Ascending aorta (tissue), 2 donors: ENCODE results near the gene UTS2R. TPM values are rescaled to one million over a fixed set of nuclear protein-coding genes. Genes with fewer than 3 reads are reported as not detected.

Source experiments
- DNase-seq, 2 donors: peaks; one replicate each; pipeline ENCODE4 v3.0.0-alpha.2; 2019; ENCODE audit warnings: low spot score in 2 of 2
- H3K27ac ChIP-seq, 2 donors: fragments of 200-600 bp; sonication (generic); one replicate each; pipeline ENCODE4 v1.5.1; 2016 to 2017; ENCODE audit warnings: mild to moderate bottlenecking in 1 of 2
- H3K27me3 ChIP-seq: fragments of 200-600 bp; sonication (generic); one replicate; pipeline ENCODE4 v1.5.1; 2017
- H3K36me3 ChIP-seq, 2 donors: fragments of 200-600 bp; sonication (generic); one replicate each; pipeline ENCODE4 v1.5.1; 2016
- H3K4me1 ChIP-seq, 2 donors: fragments of 200-600 bp; sonication (generic); one replicate each; pipeline ENCODE4 v1.5.1; 2016 to 2017; ENCODE audit warnings: mild to moderate bottlenecking in 1 of 2
- H3K4me3 ChIP-seq, 2 donors: fragments of 200-600 bp; sonication (generic); one replicate each; pipeline ENCODE4 v1.5.1; 2016 to 2017; ENCODE audit warnings: mild to moderate bottlenecking in 1 of 2
- H3K9me3 ChIP-seq, 2 donors: fragments of 200-600 bp; sonication (generic); one replicate each; pipeline ENCODE4 v1.5.1; 2016
- CTCF ChIP-seq, 3 experiments: fragments of 200-600 bp in 2 of 3; fragments of 450-650 bp in 1 of 3; sonication (generic) in 2 of 3; IDR thresholded peaks; one replicate each; pipeline ENCODE4 v1.5.1; 2016 to 2019; ENCODE audit warnings: antibody characterized with exemption in 3 of 3, mild to moderate bottlenecking in 1 of 3, moderate library complexity in 1 of 3
- intact Hi-C: fragments of 100-400 bp; cut with DNase I; formaldehyde crosslinking; loops from one replicate; pipeline ENCODE4 v1.15.1; 2023
- total RNA-seq: library from RNA; depleted of rRNA; stranded (reverse); fragments of >200 nt; gene quantifications from one replicate; pipeline ENCODE4 v1.1.0, GENCODE V29; 2016

Gene UTS2R
- total RNA-seq, 1 donor from 2014 or later: not detected

GRCh38 chr17:82388223-82388921 is 16.8 kb downstream of the UTS2R start:
- intact Hi-C loops: no loop called here
- TF ChIP-seq CTCF (IDR thresholded peaks at IDR 0.05): no peak
- no peaks in the 10 kb centered on the region for H3K9me3 ChIP-seq
- no peak overlapping the region for H3K27ac ChIP-seq
- H3K27me3 ChIP-seq: no peaks in the 10 kb centered on the region
- H3K4me1 ChIP-seq: peaks cover 18% of the 10 kb centered on the region in 2 donors
- no peak overlapping the region for H3K4me3 ChIP-seq
- H3K36me3 ChIP-seq: peaks cover 13 to 15% of the 10 kb centered on the region in 2 donors
- DNase-seq: no peak

- Histone ChIP-seq H3K9me3 (no peaks in the 10 kb centered on the region), H3K27me3 (no peaks in the 10 kb centered on the region), H3K4me1 (peaks cover 18% of the 10 kb centered on the region in 2 donors), H3K27ac (no peak overlapping the region), H3K36me3 (peaks cover 13 to 19% of the 10 kb centered on the region in 2 donors), H3K4me3 (no peak overlapping the region)
- TF ChIP-seq CTCF (IDR thresholded peaks at IDR 0.05): no peak
- intact Hi-C loops: no loop called here
- no peak for DNase-seq
These were observed 17.3 kb downstream of the UTS2R start for GRCh38 chr17:82388922-82389283.

- H3K36me3 ChIP-seq: peaks cover 13 to 23% of the 10 kb centered on the region in 2 donors
- no peak for DNase-seq
- H3K4me3 ChIP-seq: no peak overlapping the region
These were observed 17.8 kb downstream of the UTS2R start for GRCh38 chr17:82389379-82389778.

GRCh38 chr17:82390015-82390859 is 18.7 kb downstream of the UTS2R start:
- intact Hi-C loops: no loop called here
- Histone ChIP-seq H3K27me3 (no peaks in the 10 kb centered on the region), H3K27ac (no peak overlapping the region), H3K9me3 (no peaks in the 10 kb centered on the region), H3K36me3 (peaks cover 13 to 27% of the 10 kb centered on the region in 2 donors), H3K4me1 (peaks cover 9% of the 10 kb centered on the region in 2 donors), H3K4me3 (no peak overlapping the region)
- DNase-seq: no peak
- no peak for TF ChIP-seq CTCF (IDR thresholded peaks at IDR 0.05)

More at GRCh38 chr17:82389379-82389778, 17.8 kb downstream of the UTS2R start:
- Histone ChIP-seq H3K27me3 (no peaks in the 10 kb centered on the region), H3K4me1 (peaks cover 15 to 17% of the 10 kb centered on the region in 2 donors), H3K9me3 (no peaks in the 10 kb centered on the region), H3K27ac (no peak overlapping the region)
- TF ChIP-seq CTCF (IDR thresholded peaks at IDR 0.05): no peak
- intact Hi-C loops: no loop called here

GRCh38 chr17:82390860-82391435 is 19.4 kb downstream of the UTS2R start:
- Histone ChIP-seq H3K4me1 (peaks cover 3 to 4% of the 10 kb centered on the region in 2 donors), H3K27me3 (no peaks in the 10 kb centered on the region), H3K36me3 (peaks cover 13 to 27% of the 10 kb centered on the region in 2 donors), H3K9me3 (no peaks in the 10 kb centered on the region), H3K4me3 (no peak overlapping the region), H3K27ac (no peak overlapping the region)
- TF ChIP-seq CTCF (IDR thresholded peaks at IDR 0.05): no peak
- intact Hi-C loops: no loop called here
- DNase-seq: no peak
